Vagina (tissue), 2 donors: Measurements from ENCODE around the gene TBL1X. TPM values are rescaled to one million over a fixed set of nuclear protein-coding genes. Genes with fewer than 3 reads are reported as not detected.

ENCODE experiments used
- DNase-seq, 2 donors: peaks; one replicate each; pipeline ENCODE4 v3.0.0-alpha.2; 2017; ENCODE audit errors: extremely low spot score in 2 of 2
- H3K27ac ChIP-seq: fragments of 200-600 bp; sonication (generic); one replicate; pipeline ENCODE4 v1.5.1; 2019
- H3K27me3 ChIP-seq: fragments of 200-600 bp; sonication (generic); one replicate; pipeline ENCODE4 v1.5.1; 2019
- H3K36me3 ChIP-seq, 2 donors: fragments of 200-600 bp; sonication (generic); one replicate each; pipeline ENCODE4 v1.5.1; 2017 to 2019
- H3K4me1 ChIP-seq: fragments of 200-600 bp; sonication (generic); one replicate; pipeline ENCODE4 v1.5.1; 2019
- H3K4me3 ChIP-seq, 2 donors: fragments of 200-600 bp; sonication (generic); 1 replicate in 1 of 2; 2 replicates in 1 of 2; pipeline ENCODE4 v1.5.1; 2016 to 2019
- H3K9me3 ChIP-seq: fragments of 200-600 bp; sonication (generic); one replicate; pipeline ENCODE4 v1.5.1; 2019
- POLR2A ChIP-seq, 2 donors: fragments of 450-650 bp; IDR thresholded peaks; one replicate each; pipeline ENCODE4 v1.6.1; 2017; ENCODE audit warnings: antibody characterized with exemption in 2 of 2, mild to moderate bottlenecking in 2 of 2, moderate library complexity in 2 of 2
- POLR2AphosphoS5 ChIP-seq, 2 donors: sonication (generic); formaldehyde crosslinking; IDR thresholded peaks; one replicate each; pipeline ENCODE4 v1.9.0; 2017; ENCODE audit warnings: antibody characterized with exemption in 2 of 2, mild to moderate bottlenecking in 2 of 2, low read depth in 1 of 2; ENCODE audit not compliant: insufficient read depth in 1 of 2
- intact Hi-C: fragments of 100-400 bp; cut with DNase I; formaldehyde crosslinking; loops from one replicate; pipeline ENCODE4 v1.15.1; 2023
- total RNA-seq: library from RNA; depleted of rRNA; stranded (reverse); fragments of >200 nt; gene quantifications from one replicate; pipeline ENCODE4 v1.2.3, GENCODE V29; 2016
- TF ChIP-seq, protein P1 (sequence below), 3 experiments: fragments of 450-650 bp in 2 of 3; fragments of 200-600 bp in 1 of 3; sonication (generic) in 1 of 3; IDR thresholded peaks; one replicate each; pipeline ENCODE4 v1.5.1; 2017 to 2019; ENCODE audit warnings: antibody characterized with exemption in 3 of 3, mild to moderate bottlenecking in 2 of 3, moderate library complexity in 2 of 3

TBL1X gene
- total RNA-seq: 41.3 TPM

- Histone ChIP-seq H3K36me3 (no peaks in the 10 kb centered on the region), H3K4me1 (peaks cover 44% of the 10 kb centered on the region), H3K9me3 (no peaks in the 10 kb centered on the region), H3K27ac (peak within 1 kb of the TSS; percentile 86), H3K4me3 (peak within 1 kb of the TSS; percentile 63 to 67), H3K27me3 (no peaks in the 10 kb centered on the region)
- intact Hi-C loops: loop anchor here (2.0 kb wide), 1 partner anchor 124 kb away; no protein-coding TSS in a partner anchor
- no peak for DNase-seq
- TF ChIP-seq, protein P1, sequence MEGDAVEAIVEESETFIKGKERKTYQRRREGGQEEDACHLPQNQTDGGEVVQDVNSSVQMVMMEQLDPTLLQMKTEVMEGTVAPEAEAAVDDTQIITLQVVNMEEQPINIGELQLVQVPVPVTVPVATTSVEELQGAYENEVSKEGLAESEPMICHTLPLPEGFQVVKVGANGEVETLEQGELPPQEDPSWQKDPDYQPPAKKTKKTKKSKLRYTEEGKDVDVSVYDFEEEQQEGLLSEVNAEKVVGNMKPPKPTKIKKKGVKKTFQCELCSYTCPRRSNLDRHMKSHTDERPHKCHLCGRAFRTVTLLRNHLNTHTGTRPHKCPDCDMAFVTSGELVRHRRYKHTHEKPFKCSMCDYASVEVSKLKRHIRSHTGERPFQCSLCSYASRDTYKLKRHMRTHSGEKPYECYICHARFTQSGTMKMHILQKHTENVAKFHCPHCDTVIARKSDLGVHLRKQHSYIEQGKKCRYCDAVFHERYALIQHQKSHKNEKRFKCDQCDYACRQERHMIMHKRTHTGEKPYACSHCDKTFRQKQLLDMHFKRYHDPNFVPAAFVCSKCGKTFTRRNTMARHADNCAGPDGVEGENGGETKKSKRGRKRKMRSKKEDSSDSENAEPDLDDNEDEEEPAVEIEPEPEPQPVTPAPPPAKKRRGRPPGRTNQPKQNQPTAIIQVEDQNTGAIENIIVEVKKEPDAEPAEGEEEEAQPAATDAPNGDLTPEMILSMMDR (IDR thresholded peaks at IDR 0.05): no peak
- no peak for TF ChIP-seq POLR2AphosphoS5 (IDR thresholded peaks at IDR 0.05; ENCODE audit: insufficient read depth in 1 of 2, low read depth in 1 of 2)
- no peak for TF ChIP-seq POLR2A (IDR thresholded peaks at IDR 0.05)
These were observed at the start of gene TBL1X for GRCh38 chrX:9464435-9465371. TSS of gene TBL1X (plus strand) at chrX:9465058. CDS start at chrX:9653587, 188,529 bp downstream.

GRCh38 chrX:9416562-9417348 lies 48.1 kb upstream of the TBL1X start:
- intact Hi-C loops: no loop called here
- Histone ChIP-seq H3K9me3 (no peaks in the 10 kb centered on the region), H3K27ac (peak overlapping the region; percentile 23), H3K36me3 (no peaks in the 10 kb centered on the region), H3K4me1 (peaks cover 6% of the 10 kb centered on the region), H3K4me3 (no peak overlapping the region), H3K27me3 (no peaks in the 10 kb centered on the region)
- TF ChIP-seq, protein P1 (IDR thresholded peaks at IDR 0.05): no peak
- TF ChIP-seq POLR2A (IDR thresholded peaks at IDR 0.05) (no peak), POLR2AphosphoS5 (IDR thresholded peaks at IDR 0.05; ENCODE audit: insufficient read depth in 1 of 2, low read depth in 1 of 2) (no peak)
- DNase-seq: no peak

- TF ChIP-seq POLR2AphosphoS5 (IDR thresholded peaks at IDR 0.05; ENCODE audit: insufficient read depth in 1 of 2, low read depth in 1 of 2) (no peak), POLR2A (IDR thresholded peaks at IDR 0.05) (no peak)
- TF ChIP-seq, protein P1 (IDR thresholded peaks at IDR 0.05): no peak
- H3K4me3 ChIP-seq: no peak overlapping the region
- no peaks in the 10 kb centered on the region for H3K9me3 ChIP-seq
- no peaks in the 10 kb centered on the region for H3K36me3 ChIP-seq
- no peak overlapping the region for H3K27ac ChIP-seq
- peaks cover 6% of the 10 kb centered on the region for H3K4me1 ChIP-seq
- H3K27me3 ChIP-seq: no peaks in the 10 kb centered on the region
- DNase-seq: no peak
- intact Hi-C loops: no loop called here
These were observed 46.6 kb upstream of the TBL1X start for GRCh38 chrX:9418262-9418661.

DNA sequence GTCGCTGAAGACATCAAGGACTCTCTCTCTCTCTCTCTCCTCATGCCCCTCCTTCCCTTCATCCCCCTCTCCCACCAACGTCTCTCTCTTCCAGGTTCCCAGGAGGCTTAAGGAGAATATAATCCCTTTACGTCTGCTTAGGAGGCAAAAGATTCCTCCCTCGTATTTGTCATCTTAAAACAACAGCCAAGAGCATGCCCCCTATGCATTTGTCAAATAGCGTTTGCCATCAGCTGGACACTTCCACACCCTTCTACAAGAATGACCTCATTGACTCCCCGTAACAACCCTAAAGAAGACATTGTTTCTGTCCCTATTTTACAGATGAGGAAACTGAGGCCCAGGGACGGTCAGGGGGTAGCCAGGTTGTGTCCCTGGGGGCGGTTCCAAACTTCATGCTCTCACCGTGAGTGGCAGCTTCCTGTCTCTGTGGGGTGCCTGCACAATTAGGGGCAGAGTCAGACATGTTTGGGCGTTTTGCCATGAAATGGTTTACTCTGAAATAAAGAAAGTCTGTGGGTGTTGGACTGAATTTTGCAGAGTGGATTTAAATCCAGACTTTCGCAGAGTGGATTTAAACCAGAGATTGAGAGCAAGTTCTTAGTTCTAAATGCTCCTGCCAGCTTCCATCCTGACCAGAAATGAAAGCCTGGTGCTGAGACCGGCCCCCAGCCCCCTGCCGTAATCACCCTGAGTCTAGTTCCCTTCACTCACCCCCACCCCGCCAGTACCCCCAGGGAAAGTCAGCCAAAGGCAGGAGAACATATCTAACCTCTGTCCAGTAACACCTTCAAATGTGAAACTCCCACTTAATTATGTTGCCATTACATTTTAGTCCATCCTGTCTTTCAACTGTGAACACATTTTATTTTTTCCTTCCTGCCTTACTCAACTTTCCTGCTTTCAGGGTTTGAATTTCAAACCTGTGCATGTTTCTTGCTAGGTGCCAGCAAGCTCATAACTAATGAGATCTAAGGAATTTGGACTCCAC lies 44.3 kb upstream of the TBL1X start:
- DNase-seq: no peak
- intact Hi-C loops: no loop called here
- Histone ChIP-seq H3K27me3 (no peaks in the 10 kb centered on the region), H3K9me3 (no peaks in the 10 kb centered on the region), H3K27ac (no peak overlapping the region), H3K4me3 (no peak overlapping the region), H3K36me3 (no peaks in the 10 kb centered on the region), H3K4me1 (peaks cover 6% of the 10 kb centered on the region)
- TF ChIP-seq POLR2A (IDR thresholded peaks at IDR 0.05) (no peak), POLR2AphosphoS5 (IDR thresholded peaks at IDR 0.05; ENCODE audit: insufficient read depth in 1 of 2, low read depth in 1 of 2) (no peak)
